HG03342 (cell line): ENCODE measurements around the gene ATAD5.
"Not testable (repeated sequence)": the region's sequence is repeated elsewhere in the genome, so short reads cannot be mapped to it uniquely, and the experiment has no call there.

Experiments used
- ATAC-seq: cut with Tn5 transposase; IDR thresholded peaks from one replicate; pipeline ENCODE4 v1.9.1; 2021; ENCODE audit warnings: mild to moderate bottlenecking, moderate library complexity; ENCODE audit not compliant: unreplicated experiment

The ATAD5 gene

GRCh38 chr17:30821871-30822723 is 9.7 kb upstream of the ATAD5 start:
- ATAC-seq, result no peak

GRCh38 chr17:30822919-30823318 is 8.8 kb upstream of the ATAD5 start:
- not testable (repeated sequence) for ATAC-seq

- ATAC-seq, result no peak
These were observed 8.3 kb upstream of the ATAD5 start for GRCh38 chr17:30823421-30823820.

- peak; percentile 9 for ATAC-seq
These were observed 7.8 kb upstream of the ATAD5 start for GRCh38 chr17:30824002-30824355.

GRCh38 chr17:30824356-30825145 is 7.2 kb upstream of the ATAD5 start, which contains the start of gene CRLF3:
Gene CRLF3, minus strand, starts transcription at chr17:30824692. Its CDS starts 41 bp downstream, at chr17:30824651.
- ATAC-seq, result peak; percentile 87

- ATAC-seq, result no peak
These were observed 4.7 kb upstream of the ATAD5 start for GRCh38 chr17:30827082-30827481.

- ATAC-seq, result no peak
These were observed 2.7 kb upstream of the ATAD5 start for GRCh38 chr17:30829022-30829421.

- no peak for ATAC-seq
These were observed 509 bp upstream of the ATAD5 start for GRCh38 chr17:30831257-30831656.

GRCh38 chr17:30832438-30833124 is 815 bp downstream of the ATAD5 start:
- ATAC-seq, result no peak

- no peak for ATAC-seq
These were observed 6.5 kb downstream of the ATAD5 start for GRCh38 chr17:30838202-30838807.

GRCh38 chr17:30840771-30841170 is 9.0 kb downstream of the ATAD5 start:
- ATAC-seq, result no peak

- no peak for ATAC-seq
These were observed 16.3 kb downstream of the ATAD5 start for GRCh38 chr17:30848021-30848420.

- ATAC-seq, result no peak
These were observed 22.4 kb downstream of the ATAD5 start for GRCh38 chr17:30854146-30854545.

- ATAC-seq, result no peak
These were observed 26.9 kb downstream of the ATAD5 start for GRCh38 chr17:30858556-30859250.

GRCh38 chr17:30864636-30865035 is 32.9 kb downstream of the ATAD5 start:
- no peak for ATAC-seq

GRCh38 chr17:30869005-30869404 is 37.2 kb downstream of the ATAD5 start:
- ATAC-seq, result no peak

- ATAC-seq, result no peak
These were observed 54.4 kb downstream of the ATAD5 start for GRCh38 chr17:30886187-30886586.

GRCh38 chr17:30894236-30894635 is 62.5 kb downstream of the ATAD5 start:
- no peak for ATAC-seq

GRCh38 chr17:30897311-30897710 is 65.5 kb downstream of the ATAD5 start:
- no peak for ATAC-seq

- no peak for ATAC-seq
These were observed 74.0 kb downstream of the ATAD5 start for GRCh38 chr17:30905742-30906100.
